CD14-positive monocyte (primary cell): ENCODE measurements around the gene GPC5. TPM values are rescaled to one million over a fixed set of nuclear protein-coding genes. Genes with fewer than 3 reads are reported as not detected.

ENCODE experiments used
- DNase-seq, 3 donors: peaks; one replicate each; pipeline ENCODE4 v3.0.0-alpha.2; 2011 to 2022
- H2AFZ ChIP-seq: 2 replicates; pipeline ENCODE4 v1.6.0; 2012; ENCODE audit warnings: mild to moderate bottlenecking, low read depth, low read length, inconsistent platforms; ENCODE audit not compliant: insufficient read depth, poor library complexity, severe bottlenecking
- H3K27ac ChIP-seq, 2 donors: 1 replicate in 1 of 2; 2 replicates in 1 of 2; pipeline ENCODE4 v1.5.1; 2012 to 2013; ENCODE audit warnings: low read length in 2 of 2, control low read depth in 1 of 2, inconsistent platforms in 1 of 2, low read depth in 1 of 2, mild to moderate bottlenecking in 1 of 2
- H3K27me3 ChIP-seq, 2 donors: one replicate each; pipeline versions ENCODE4 v1.6.0 to v1.6.1; 2011 to 2013; ENCODE audit warnings: low read length in 2 of 2; ENCODE audit not compliant: control insufficient read depth in 2 of 2, insufficient read depth in 2 of 2
- H3K36me3 ChIP-seq, 2 donors: replicated peaks in 1 of 2; 1 replicate in 1 of 2; 2 replicates in 1 of 2; pipeline versions ENCODE4 v1.5.1 to v1.6.1; 2012 to 2013; ENCODE audit warnings: low read length in 2 of 2, control low read depth in 1 of 2, inconsistent platforms in 1 of 2, mild to moderate bottlenecking in 1 of 2; ENCODE audit not compliant: insufficient read depth in 2 of 2, control insufficient read depth in 1 of 2
- H3K4me1 ChIP-seq, 2 donors: 1 replicate in 1 of 2; 2 replicates in 1 of 2; pipeline versions ENCODE4 v1.5.1 to v1.6.1; 2012 to 2013; ENCODE audit warnings: low read length in 2 of 2, control low read depth in 1 of 2, inconsistent platforms in 1 of 2, mild to moderate bottlenecking in 1 of 2, moderate library complexity in 1 of 2; ENCODE audit not compliant: insufficient read depth in 2 of 2, control insufficient read depth in 1 of 2
- H3K4me2 ChIP-seq: replicated peaks from 2 replicates; pipeline ENCODE3; 2012; ENCODE audit warnings: low read length, moderate library complexity, mild to moderate bottlenecking; ENCODE audit not compliant: poor library complexity, severe bottlenecking; ENCODE audit errors: extremely low read depth
- H3K4me3 ChIP-seq, 3 experiments: fragments of 200-600 bp in 1 of 3; sonication (generic) in 1 of 3; replicated peaks in 1 of 3; 1 replicate in 2 of 3; 2 replicates in 1 of 3; pipeline ENCODE4 v1.5.1; 2011 to 2013; ENCODE audit warnings: low read length in 3 of 3, mild to moderate bottlenecking in 3 of 3, control low read depth in 2 of 3, low read depth in 2 of 3, inconsistent platforms in 1 of 3, moderate library complexity in 1 of 3
- H3K79me2 ChIP-seq: 2 replicates; pipeline ENCODE4 v1.6.0; 2012; ENCODE audit warnings: mild to moderate bottlenecking, control low read depth, inconsistent platforms, low read length, moderate library complexity; ENCODE audit not compliant: insufficient read depth
- H3K9ac ChIP-seq: 2 replicates; pipeline ENCODE4 v1.6.0; 2017; ENCODE audit warnings: low read length, mild to moderate bottlenecking; ENCODE audit not compliant: insufficient read depth, poor library complexity, severe bottlenecking
- H3K9me3 ChIP-seq, 2 donors: replicated peaks in 1 of 2; 1 replicate in 1 of 2; 2 replicates in 1 of 2; pipeline versions ENCODE4 v1.5.1 to v1.6.1; 2012 to 2013; ENCODE audit warnings: low read length in 2 of 2, control low read depth in 1 of 2; ENCODE audit not compliant: control insufficient read depth in 1 of 2, insufficient read depth in 1 of 2
- H4K20me1 ChIP-seq: 2 replicates; pipeline ENCODE4 v1.6.0; 2012; ENCODE audit warnings: mild to moderate bottlenecking, low read length, control low read depth, moderate library complexity; ENCODE audit not compliant: insufficient read depth
- H3K27ac Mint-ChIP-seq, 7 donors: one replicate each; pipeline ENCODE4 v1.8.0; 2020; ENCODE audit warnings: mild to moderate bottlenecking in 7 of 7, mixed read lengths in 7 of 7, moderate library complexity in 6 of 7, inconsistent platforms in 2 of 7
- H3K27me3 Mint-ChIP-seq, 3 donors: one replicate each; pipeline ENCODE4 v1.8.0; 2021 to 2022; ENCODE audit warnings: low read depth in 3 of 3, mild to moderate bottlenecking in 3 of 3, mixed read lengths in 3 of 3, moderate library complexity in 3 of 3, inconsistent platforms in 1 of 3
- H3K36me3 Mint-ChIP-seq, 2 donors: one replicate each; pipeline ENCODE4 v1.8.0; 2020; ENCODE audit warnings: mixed read lengths in 2 of 2, inconsistent platforms in 1 of 2, mild to moderate bottlenecking in 1 of 2
- H3K4me1 Mint-ChIP-seq: one replicate; pipeline ENCODE4 v1.8.0; 2020; ENCODE audit warnings: mild to moderate bottlenecking, mixed read lengths
- H3K4me3 Mint-ChIP-seq, 2 donors: one replicate each; pipeline ENCODE4 v1.8.0; 2020; ENCODE audit warnings: mild to moderate bottlenecking in 2 of 2, mixed read lengths in 2 of 2, moderate library complexity in 1 of 2
- H3K9me3 Mint-ChIP-seq, 7 donors: one replicate each; pipeline ENCODE4 v1.8.0; 2020 to 2022; ENCODE audit warnings: mixed read lengths in 7 of 7, mild to moderate bottlenecking in 6 of 7, moderate library complexity in 6 of 7, inconsistent platforms in 2 of 7
- WGBS: methylation state at CpG from one replicate; pipeline ENCODE4 v1.1.5; 2013; ENCODE audit warnings: missing lambda C conversion rate; ENCODE audit not compliant: insufficient coverage; 5-methylcytosine and 5-hydroxymethylcytosine counted together
- intact Hi-C, 2 donors: fragments of 100-400 bp; cut with micrococcal nuclease; formaldehyde crosslinking; loops; one replicate each; pipeline versions ENCODE4 v1.15.0 to v1.15.1; 2023
- polyA plus RNA-seq, 3 donors: library from polyadenylated mRNA; depleted of rRNA in 1 of 3; unstranded in 2 of 3; stranded (reverse) in 1 of 3; fragments of 300-500 nt in 2 of 3; fragments of >200 nt in 1 of 3; fragmentation: Illumina TruSeq in 2 of 3; gene quantifications; 1 replicate in 2 of 3; 2 replicates in 1 of 3; pipeline ENCODE4 v1.2.3, GENCODE V29; 2012 to 2021
- TF ChIP-seq, protein P1 (sequence below): fragments of 200-600 bp; IDR thresholded peaks from one replicate; pipeline ENCODE4 v1.8.0; 2022; ENCODE audit warnings: antibody characterized with exemption, mild to moderate bottlenecking

GPC5 gene
- polyA plus RNA-seq, 3 donors: not detected

DNA sequence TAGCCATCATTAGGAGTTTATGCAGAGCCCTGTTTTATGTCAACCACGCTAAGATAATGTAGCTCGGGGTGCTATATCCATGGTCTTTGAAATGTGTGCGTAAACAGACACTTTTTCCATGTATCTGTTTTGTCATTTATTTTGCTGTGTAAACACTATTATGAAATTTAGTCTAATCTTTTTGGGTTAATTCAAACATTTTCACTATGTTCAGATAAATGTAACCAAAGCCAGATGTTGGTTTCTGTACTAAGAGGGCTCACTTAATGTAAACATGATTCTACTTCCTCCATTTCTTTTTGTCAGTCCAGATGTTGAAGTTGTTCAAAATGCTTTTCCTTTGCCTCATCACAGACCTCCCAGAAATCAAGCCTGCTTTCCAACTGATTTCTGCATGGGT lies 1328.7 kb downstream of the GPC5 start:
- Mint-ChIP-seq H3K4me1 (no peaks in the 10 kb centered on the region), H3K4me3 (no peak overlapping the region), H3K27me3 (no peaks in the 10 kb centered on the region), H3K36me3 (no peaks in the 10 kb centered on the region), H3K27ac (no peak overlapping the region), H3K9me3 (peaks cover 0 to 5% (median 2%) of the 10 kb centered on the region in 7 donors)
- no peak overlapping the region for H2AFZ ChIP-seq
- no peak overlapping the region for H3K4me2 ChIP-seq
- no peak overlapping the region for H3K4me3 ChIP-seq
- no peaks in the 10 kb centered on the region for H4K20me1 ChIP-seq
- H3K79me2 ChIP-seq: no peaks in the 10 kb centered on the region
- no CpG with 5 or more reads among the region's 3 CpGs for WGBS
- H3K27ac ChIP-seq: no peak overlapping the region
- H3K36me3 ChIP-seq: no peaks in the 10 kb centered on the region
- peaks cover 2 to 4% of the 10 kb centered on the region in 2 donors for H3K9me3 ChIP-seq
- intact Hi-C loops: no loop called here
- H3K4me1 ChIP-seq: no peaks in the 10 kb centered on the region
- DNase-seq: no peak
- H3K27me3 ChIP-seq: no peaks in the 10 kb centered on the region
- TF ChIP-seq, protein P1, sequence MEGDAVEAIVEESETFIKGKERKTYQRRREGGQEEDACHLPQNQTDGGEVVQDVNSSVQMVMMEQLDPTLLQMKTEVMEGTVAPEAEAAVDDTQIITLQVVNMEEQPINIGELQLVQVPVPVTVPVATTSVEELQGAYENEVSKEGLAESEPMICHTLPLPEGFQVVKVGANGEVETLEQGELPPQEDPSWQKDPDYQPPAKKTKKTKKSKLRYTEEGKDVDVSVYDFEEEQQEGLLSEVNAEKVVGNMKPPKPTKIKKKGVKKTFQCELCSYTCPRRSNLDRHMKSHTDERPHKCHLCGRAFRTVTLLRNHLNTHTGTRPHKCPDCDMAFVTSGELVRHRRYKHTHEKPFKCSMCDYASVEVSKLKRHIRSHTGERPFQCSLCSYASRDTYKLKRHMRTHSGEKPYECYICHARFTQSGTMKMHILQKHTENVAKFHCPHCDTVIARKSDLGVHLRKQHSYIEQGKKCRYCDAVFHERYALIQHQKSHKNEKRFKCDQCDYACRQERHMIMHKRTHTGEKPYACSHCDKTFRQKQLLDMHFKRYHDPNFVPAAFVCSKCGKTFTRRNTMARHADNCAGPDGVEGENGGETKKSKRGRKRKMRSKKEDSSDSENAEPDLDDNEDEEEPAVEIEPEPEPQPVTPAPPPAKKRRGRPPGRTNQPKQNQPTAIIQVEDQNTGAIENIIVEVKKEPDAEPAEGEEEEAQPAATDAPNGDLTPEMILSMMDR: no peak
- H3K9ac ChIP-seq: no peak overlapping the region

DNA sequence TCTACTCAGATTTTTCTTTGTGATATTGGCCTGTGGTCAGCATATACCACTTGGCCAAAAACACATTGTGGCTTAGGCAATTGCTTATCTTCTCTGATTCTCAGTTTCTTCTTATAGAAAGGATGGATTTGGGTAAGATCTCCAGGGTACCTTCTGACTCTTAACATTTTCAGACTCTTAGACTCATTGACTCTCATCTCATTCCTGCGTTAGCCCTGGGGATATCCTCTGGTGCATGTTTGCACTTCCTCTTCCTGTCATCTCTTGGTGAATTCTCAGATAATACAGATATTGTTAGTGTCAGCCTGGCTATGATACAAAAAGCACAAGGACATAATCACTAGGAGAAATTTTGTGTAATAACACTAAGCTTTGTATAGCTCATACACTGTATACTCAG lies 1335.6 kb downstream of the GPC5 start:
- H3K36me3 Mint-ChIP-seq: no peaks in the 10 kb centered on the region
- WGBS: no CpG with 5 or more reads among the region's 1 CpG
- H3K79me2 ChIP-seq: no peaks in the 10 kb centered on the region
- H4K20me1 ChIP-seq: no peaks in the 10 kb centered on the region
- H3K27me3 ChIP-seq: no peaks in the 10 kb centered on the region
- no peak overlapping the region for H3K4me2 ChIP-seq
- H3K27me3 Mint-ChIP-seq: no peaks in the 10 kb centered on the region
- peaks cover 0 to 3% of the 10 kb centered on the region in 2 donors for H3K9me3 ChIP-seq
- no peak for DNase-seq
- TF ChIP-seq, protein P1: no peak
- intact Hi-C loops: no loop called here
- no peak overlapping the region for H3K27ac ChIP-seq
- H3K4me3 ChIP-seq: no peak overlapping the region
- H3K4me1 Mint-ChIP-seq: no peaks in the 10 kb centered on the region
- peaks cover 0 to 3% (median 0%) of the 10 kb centered on the region in 7 donors for H3K9me3 Mint-ChIP-seq
- H2AFZ ChIP-seq: no peak overlapping the region
- H3K9ac ChIP-seq: no peak overlapping the region
- H3K27ac Mint-ChIP-seq: no peak overlapping the region
- H3K4me3 Mint-ChIP-seq: no peak overlapping the region
- H3K36me3 ChIP-seq: no peaks in the 10 kb centered on the region
- no peaks in the 10 kb centered on the region for H3K4me1 ChIP-seq
